ENCODE data around the gene GFAP.

- TF ChIP-seq TAF1 (IDR thresholded peaks at IDR 0.05; ENCODE audit: borderline replicate concordance, low read depth, low read length), result no peak
- no peak for TF ChIP-seq JUND (IDR thresholded peaks at IDR 0.05)
- TF ChIP-seq CTCF (IDR thresholded peaks at IDR 0.05), result no peak
- TF ChIP-seq TEAD4 (IDR thresholded peaks at IDR 0.05; ENCODE audit: borderline replicate concordance, insufficient read depth), result no peak
- TF ChIP-seq MXI1 (IDR thresholded peaks at IDR 0.05; ENCODE audit: low read depth, low read length), result no peak
Measured at GRCh38 chr17:44892250-44892649, 23.1 kb downstream of the GFAP start.

Data from SK-N-SH (cell line).